ENCODE results near the gene SLC35A4.
"Not testable (repeated sequence)": the region's sequence is repeated elsewhere in the genome, so short reads cannot be mapped to it uniquely, and the experiment has no call there.

Gene SLC35A4

GRCh38 chr5:140557965-140558364 lies 6.7 kb upstream of the SLC35A4 start:
- no peak for DNase-seq (ENCODE audit: low read depth in 2 of 3, low spot score in 2 of 3)

- DNase-seq (ENCODE audit: low read depth in 2 of 3, low spot score in 2 of 3) = no peak
These were observed 6.1 kb upstream of the SLC35A4 start for GRCh38 chr5:140558542-140558941.

GRCh38 chr5:140560227-140560626 lies 4.4 kb upstream of the SLC35A4 start:
- no peak for DNase-seq (ENCODE audit: low read depth in 2 of 3, low spot score in 2 of 3)

GRCh38 chr5:140561753-140562523 lies 2.7 kb upstream of the SLC35A4 start:
- no peak for DNase-seq (ENCODE audit: low read depth in 2 of 3, low spot score in 2 of 3)

GRCh38 chr5:140563596-140563995 lies 1.0 kb upstream of the SLC35A4 start:
- DNase-seq (ENCODE audit: low read depth in 2 of 3, low spot score in 2 of 3) = no peak

GRCh38 chr5:140565024-140565779 lies 574 bp downstream of the SLC35A4 start:
- DNase-seq (ENCODE audit: low read depth in 2 of 3, low spot score in 2 of 3) = no peak

- DNase-seq (ENCODE audit: low read depth in 2 of 3, low spot score in 2 of 3) = no peak
These were observed 1.1 kb downstream of the SLC35A4 start for GRCh38 chr5:140565780-140566095.

GRCh38 chr5:140566665-140567064 lies 2.0 kb downstream of the SLC35A4 start:
- DNase-seq (ENCODE audit: low read depth in 2 of 3, low spot score in 2 of 3) = no peak

GRCh38 chr5:140567136-140567818 lies 2.6 kb downstream of the SLC35A4 start:
- no peak for DNase-seq (ENCODE audit: low read depth in 2 of 3, low spot score in 2 of 3)

GRCh38 chr5:140567871-140568270 lies 3.2 kb downstream of the SLC35A4 start:
- no peak for DNase-seq (ENCODE audit: low read depth in 2 of 3, low spot score in 2 of 3)

GRCh38 chr5:140568443-140569063 lies 3.9 kb downstream of the SLC35A4 start:
- no peak for DNase-seq (ENCODE audit: low read depth in 2 of 3, low spot score in 2 of 3)

GRCh38 chr5:140569197-140569596 lies 4.6 kb downstream of the SLC35A4 start:
- DNase-seq (ENCODE audit: low read depth in 2 of 3, low spot score in 2 of 3) = no peak

- DNase-seq (ENCODE audit: low read depth in 2 of 3, low spot score in 2 of 3) = no peak
These were observed 5.4 kb downstream of the SLC35A4 start for GRCh38 chr5:140570058-140570457.

GRCh38 chr5:140570488-140570887 lies 5.9 kb downstream of the SLC35A4 start:
- DNase-seq (ENCODE audit: low read depth in 2 of 3, low spot score in 2 of 3) = no peak

GRCh38 chr5:140571105-140571504 lies 6.5 kb downstream of the SLC35A4 start:
- no peak for DNase-seq (ENCODE audit: low read depth in 2 of 3, low spot score in 2 of 3)

GRCh38 chr5:140573683-140574082 lies 9.1 kb downstream of the SLC35A4 start:
- no peak for DNase-seq (ENCODE audit: low read depth in 2 of 3, low spot score in 2 of 3)

GRCh38 chr5:140574165-140574564 lies 9.5 kb downstream of the SLC35A4 start:
- DNase-seq (ENCODE audit: low read depth in 2 of 3, low spot score in 2 of 3) = no peak

- DNase-seq (ENCODE audit: low read depth in 2 of 3, low spot score in 2 of 3) = no peak
These were observed 10.7 kb downstream of the SLC35A4 start for GRCh38 chr5:140575309-140575708.

- no peak for DNase-seq (ENCODE audit: low read depth in 2 of 3, low spot score in 2 of 3)
These were observed 12.2 kb downstream of the SLC35A4 start for GRCh38 chr5:140576776-140577201.

- not testable (repeated sequence) for DNase-seq (ENCODE audit: low read depth in 2 of 3, low spot score in 2 of 3)
These were observed 14.6 kb downstream of the SLC35A4 start for GRCh38 chr5:140579188-140579747.

- no peak for DNase-seq (ENCODE audit: low read depth in 2 of 3, low spot score in 2 of 3)
These were observed 22.9 kb downstream of the SLC35A4 start for GRCh38 chr5:140587495-140587894.
